Gastrocnemius medialis (tissue), 4 donors: Measurements from ENCODE around the gene MKNK1. TPM values are rescaled to one million over a fixed set of nuclear protein-coding genes. Genes with fewer than 3 reads are reported as not detected.

Source experiments
- ATAC-seq, 2 donors: fragments of 150-250 bp; one replicate each; pipeline ENCODE4 v1.9.1; 2016
- DNase-seq, 2 donors: peaks; one replicate each; pipeline ENCODE4 v3.0.0-alpha.2; 2019
- H3K27ac ChIP-seq, 4 donors: fragments of 200-600 bp; sonication (generic); 1 replicate in 1 of 4; 2 replicates in 3 of 4; pipeline ENCODE4 v1.5.1; 2016 to 2018; ENCODE audit warnings: mild to moderate bottlenecking in 2 of 4, moderate library complexity in 1 of 4
- H3K27me3 ChIP-seq, 3 donors: fragments of 200-600 bp; sonication (generic) in 2 of 3; 1 replicate in 1 of 3; 2 replicates in 2 of 3; pipeline versions ENCODE4 v1.5.1 to v1.6.0; 2016 to 2019; ENCODE audit warnings: mild to moderate bottlenecking in 1 of 3, moderate library complexity in 1 of 3
- H3K36me3 ChIP-seq, 2 donors: fragments of 200-600 bp; sonication (generic) in 1 of 2; one replicate each; pipeline ENCODE4 v1.5.1; 2017 to 2018
- H3K4me1 ChIP-seq, 2 donors: fragments of 200-600 bp; sonication (generic) in 1 of 2; one replicate each; pipeline ENCODE4 v1.5.1; 2016 to 2017; ENCODE audit warnings: mild to moderate bottlenecking in 2 of 2
- H3K4me3 ChIP-seq, 4 donors: fragments of 200-600 bp; sonication (generic) in 3 of 4; 1 replicate in 1 of 4; 2 replicates in 3 of 4; pipeline ENCODE4 v1.5.1; 2016 to 2019; ENCODE audit warnings: mild to moderate bottlenecking in 2 of 4
- H3K9me3 ChIP-seq, 3 donors: fragments of 200-600 bp; sonication (generic) in 2 of 3; 1 replicate in 1 of 3; 2 replicates in 2 of 3; pipeline ENCODE4 v1.5.1; 2016 to 2019
- CTCF ChIP-seq, 5 experiments: fragments of 450-650 bp in 3 of 5; fragments of 200-600 bp in 2 of 5; sonication (generic) in 2 of 5; IDR thresholded peaks in 4 of 5; conservative IDR thresholded peaks in 1 of 5; 1 replicate in 4 of 5; 2 replicates in 1 of 5; pipeline ENCODE4 v1.5.1; 2016 to 2019; ENCODE audit warnings: antibody characterized with exemption in 5 of 5, mild to moderate bottlenecking in 3 of 5, moderate library complexity in 3 of 5
- POLR2A ChIP-seq, 2 donors: fragments of 450-650 bp; IDR thresholded peaks; one replicate each; pipeline ENCODE4 v1.6.1; 2017; ENCODE audit warnings: antibody characterized with exemption in 2 of 2, mild to moderate bottlenecking in 2 of 2, moderate library complexity in 2 of 2
- in situ Hi-C, 4 donors: fragments of 200-750 bp; cut with MboI; loops; one replicate each; pipeline versions ENCODE4 v1.15.0 to v1.8.0; 2017; ENCODE audit warnings: low sequenced_read_pairs in 4 of 4
- intact Hi-C: fragments of 100-400 bp; cut with DNase I; formaldehyde crosslinking; loops from one replicate; pipeline ENCODE4 v1.15.1; 2023; ENCODE audit warnings: low total_unique reads
- total RNA-seq, 4 donors: library from RNA; depleted of rRNA; stranded (reverse); fragments of >200 nt; gene quantifications; one replicate each; pipeline versions ENCODE4 v1.1.0 to v1.2.3, GENCODE V29; 2016

MKNK1 gene
- total RNA-seq, 4 donors from 2014 or later: 23.7 to 63.5 (median 43.4) TPM

- H3K4me3 ChIP-seq: no peak overlapping the region
- no peaks in the 10 kb centered on the region for H3K27me3 ChIP-seq
- peaks cover 1 to 47% of the 10 kb centered on the region in 2 donors for H3K36me3 ChIP-seq
- ATAC-seq: peak; percentile 64 to 66
- DNase-seq: no peak
- in situ Hi-C loops (no loop called here), intact Hi-C loops (no loop called here)
- peak overlapping the region; percentile 42 to 68 (median 61) for H3K27ac ChIP-seq
- TF ChIP-seq CTCF (IDR thresholded peaks at IDR 0.05 in 4 of 5, conservative IDR thresholded peaks at IDR 0.05 in 1 of 5) (no peak), POLR2A (IDR thresholded peaks at IDR 0.05) (no peak)
- H3K9me3 ChIP-seq: no peaks in the 10 kb centered on the region
- peaks cover 9 to 14% of the 10 kb centered on the region in 2 donors for H3K4me1 ChIP-seq
These were observed 33.5 kb upstream of the MKNK1 start for GRCh38 chr1:46637444-46638083.

GRCh38 chr1:46635205-46635604 lies 31.1 kb upstream of the MKNK1 start:
- H3K27me3 ChIP-seq: no peaks in the 10 kb centered on the region
- no peak overlapping the region for H3K27ac ChIP-seq
- no peak overlapping the region for H3K4me3 ChIP-seq
- intact Hi-C loops: no loop called here
- in situ Hi-C loops: no loop called here
- ATAC-seq (no peak), DNase-seq (no peak)
- no peak for TF ChIP-seq POLR2A (IDR thresholded peaks at IDR 0.05)
- peaks cover 9 to 13% of the 10 kb centered on the region in 2 donors for H3K4me1 ChIP-seq
- peaks cover 5 to 59% of the 10 kb centered on the region in 2 donors for H3K36me3 ChIP-seq
- H3K9me3 ChIP-seq: no peaks in the 10 kb centered on the region

GRCh38 chr1:46630719-46631118 lies 26.7 kb upstream of the MKNK1 start:
- H3K9me3 ChIP-seq: no peaks in the 10 kb centered on the region
- ATAC-seq (no peak), DNase-seq (no peak)
- no peak overlapping the region for H3K4me3 ChIP-seq
- no peaks in the 10 kb centered on the region for H3K27me3 ChIP-seq
- TF ChIP-seq POLR2A (IDR thresholded peaks at IDR 0.05) (no peak), CTCF (IDR thresholded peaks at IDR 0.05 in 4 of 5, conservative IDR thresholded peaks at IDR 0.05 in 1 of 5) (no peak)
- intact Hi-C loops: no loop called here
- no peaks in the 10 kb centered on the region for H3K4me1 ChIP-seq
- peaks cover 5 to 56% of the 10 kb centered on the region in 2 donors for H3K36me3 ChIP-seq
- in situ Hi-C loops: no loop called here
- H3K27ac ChIP-seq: no peak overlapping the region

- TF ChIP-seq CTCF (IDR thresholded peaks at IDR 0.05 in 4 of 5, conservative IDR thresholded peaks at IDR 0.05 in 1 of 5) (no peak), POLR2A (IDR thresholded peaks at IDR 0.05) (no peak)
- no peaks in the 10 kb centered on the region for H3K9me3 ChIP-seq
- H3K36me3 ChIP-seq: no peaks in the 10 kb centered on the region
- H3K27me3 ChIP-seq: no peaks in the 10 kb centered on the region
- H3K27ac ChIP-seq: no peak overlapping the region
- in situ Hi-C loops (no loop called here), intact Hi-C loops (no loop called here)
- H3K4me1 ChIP-seq: no peaks in the 10 kb centered on the region
- DNase-seq (no peak), ATAC-seq (no peak)
- H3K4me3 ChIP-seq: no peak overlapping the region
These were observed 19.9 kb upstream of the MKNK1 start for GRCh38 chr1:46623743-46624644.

- intact Hi-C loops (no loop called here), in situ Hi-C loops (no loop called here)
- peak; percentile 74 to 76 for ATAC-seq
- no peaks in the 10 kb centered on the region for H3K36me3 ChIP-seq
- H3K9me3 ChIP-seq: no peaks in the 10 kb centered on the region
- DNase-seq: no peak
- H3K27me3 ChIP-seq: no peaks in the 10 kb centered on the region
- H3K4me1 ChIP-seq: peaks cover 0 to 3% of the 10 kb centered on the region in 2 donors
- TF ChIP-seq POLR2A (IDR thresholded peaks at IDR 0.05): no peak
- TF ChIP-seq CTCF (IDR thresholded peaks at IDR 0.05 in 4 of 5, conservative IDR thresholded peaks at IDR 0.05 in 1 of 5): peak in 4 of 5 experiments; percentile 28 to 57 (median 40)
- H3K27ac ChIP-seq: no peak overlapping the region
- H3K4me3 ChIP-seq: no peak overlapping the region
These were observed 18.3 kb upstream of the MKNK1 start for GRCh38 chr1:46622344-46622743.
